H1 (cell line): ENCODE data around the gene NELL1. TPM values are rescaled to one million over a fixed set of nuclear protein-coding genes. Genes with fewer than 3 reads are reported as not detected.

Experiments
- CHD2 ChIP-seq: IDR thresholded peaks from 2 replicates; pipeline ENCODE4 v1.6.1; 2012; ENCODE audit warnings: low read length, improper control_type of control experiment
- CTCF ChIP-seq, 3 experiments: IDR thresholded peaks; 1 replicate in 2 of 3; 2 replicates in 1 of 3; pipeline versions ENCODE4 v1.5.1 to v1.6.1; 2011; ENCODE audit warnings: low read length in 3 of 3, mild to moderate bottlenecking in 3 of 3, inconsistent platforms in 2 of 3, low read depth in 1 of 3, moderate library complexity in 1 of 3; ENCODE audit not compliant: insufficient read depth in 1 of 3; ENCODE audit errors: control extremely low read depth in 1 of 3
- POU5F1 ChIP-seq: IDR thresholded peaks from 2 replicates; pipeline ENCODE4 v1.6.1; 2011; ENCODE audit warnings: low read depth, mild to moderate bottlenecking, low read length, moderate library complexity
- SAP30 ChIP-seq: fragments of 300-600 bp; sonication (generic); IDR thresholded peaks from 2 replicates; pipeline ENCODE4 v1.7.1; 2012; ENCODE audit warnings: low read length, moderate library complexity, mild to moderate bottlenecking, inconsistent platforms; ENCODE audit not compliant: insufficient read depth, insufficient replicate concordance
- SIRT6 ChIP-seq: IDR thresholded peaks from one replicate; pipeline ENCODE4 v1.7.1; 2012; ENCODE audit warnings: low read length, inconsistent platforms
- SP2 ChIP-seq: IDR thresholded peaks from 2 replicates; pipeline ENCODE4 v1.6.1; 2012; ENCODE audit warnings: mild to moderate bottlenecking, low read length, inconsistent platforms
- USF2 ChIP-seq: IDR thresholded peaks from 2 replicates; pipeline ENCODE4 v1.6.1; 2011; ENCODE audit warnings: low read length, improper control_type of control experiment
- YY1 ChIP-seq: IDR thresholded peaks from 2 replicates; pipeline ENCODE4 v1.6.1; 2011; ENCODE audit warnings: low read depth, mild to moderate bottlenecking, low read length
- polyA plus RNA-seq, 7 experiments: library from polyadenylated mRNA; depleted of rRNA in 3 of 7; stranded (reverse) in 5 of 7; unstranded in 2 of 7; fragments of >200 nt in 5 of 7; fragments of 200-250 nt in 2 of 7; gene quantifications; 1 replicate in 5 of 7; 2 replicates in 1 of 7; 4 replicates in 1 of 7; pipeline versions ENCODE4 v1.2.1 to v1.2.3, GENCODE V29; 2011 to 2013; ENCODE audit warnings: missing spikeins in 2 of 7, mixed read lengths in 2 of 7
- total RNA-seq: library from RNA; stranded (reverse); fragmentation: NEBNext Ultra II Directional; extraction: Animal tissue kit (Norgen Biotek cat#: 25700); gene quantifications from 2 replicates; pipeline ENCODE4 v1.2.1, GENCODE V29; 2021

The NELL1 gene
- total and polyA plus RNA-seq, 2 of the 8 experiments (the other 6 are each of a cell fraction or from before 2014, with no cell fraction given) = 0.21 TPM; not detected in 1

DNA sequence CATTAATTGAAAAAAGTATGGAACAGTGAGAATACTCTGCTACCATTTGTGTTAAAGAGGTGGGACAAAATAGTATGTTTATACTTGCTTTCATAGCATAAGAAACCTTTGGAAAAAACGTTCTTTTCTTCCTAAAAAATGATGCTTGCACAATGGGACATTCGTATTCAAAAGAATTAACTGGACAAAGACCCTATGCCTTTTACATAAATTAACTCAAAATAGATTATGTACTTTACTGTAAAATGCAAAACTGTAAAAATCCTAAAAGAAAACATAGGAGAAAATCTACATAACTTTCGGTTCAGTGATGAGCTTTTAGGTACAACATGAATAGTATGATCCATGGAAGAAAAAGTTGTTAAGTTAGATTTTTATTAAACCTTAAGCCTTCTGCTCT, 166.2 kb downstream of the NELL1 start (continued):
- no peak for TF ChIP-seq CTCF (IDR thresholded peaks at IDR 0.05; ENCODE audit: control extremely low read depth in 1 of 3, insufficient read depth in 1 of 3, low read depth in 1 of 3, low read length in 3 of 3)
- no peak for TF ChIP-seq USF2
- TF ChIP-seq YY1 = no peak
- TF ChIP-seq SP2 = no peak
- TF ChIP-seq POU5F1 = no peak
- no peak for TF ChIP-seq SIRT6
- TF ChIP-seq SAP30 = no peak
- TF ChIP-seq CHD2 = no peak
